B cell (primary cell): ENCODE data around the gene MYH10. TPM values are rescaled to one million over a fixed set of nuclear protein-coding genes. Genes with fewer than 3 reads are reported as not detected.

Experiments
- ATAC-seq: fragments of 200-7000 bp; cut with Tn5 transposase; one replicate; pipeline ENCODE4 v1.10.0; 2021; ENCODE audit warnings: low read depth, mild to moderate bottlenecking, moderate number of reproducible peaks, moderate library complexity
- CTCF ChIA-PET: fragments of 350-600 bp; sonication (Branson Sonifier 250); formaldehyde crosslinking; loops from one replicate; lab custom pipeline; 2021; ENCODE audit warnings: antibody characterized with exemption, inconsistent platforms; lab: Charles Lee
- POLR2A ChIA-PET: fragments of 350-600 bp; sonication (Branson Sonifier 250); formaldehyde crosslinking; loops from one replicate; lab custom pipeline; 2021; ENCODE audit warnings: antibody characterized with exemption; lab: Charles Lee
- DNase-seq: peaks from one replicate; pipeline ENCODE4 v3.0.0; 2013
- H2AFZ ChIP-seq: 2 replicates; pipeline ENCODE4 v1.6.1; 2012; ENCODE audit warnings: mild to moderate bottlenecking, low read depth, low read length; ENCODE audit not compliant: insufficient read depth, poor library complexity, severe bottlenecking
- H3K27ac ChIP-seq, 2 donors: 1 replicate in 1 of 2; 2 replicates in 1 of 2; pipeline ENCODE4 v1.5.1; 2012 to 2013; ENCODE audit warnings: low read length in 2 of 2, mild to moderate bottlenecking in 2 of 2, moderate library complexity in 1 of 2
- H3K27me3 ChIP-seq, 4 experiments: fragments of 200-600 bp in 1 of 4; sonication (generic) in 1 of 4; replicated peaks in 1 of 4; 1 replicate in 2 of 4; 2 replicates in 2 of 4; pipeline versions ENCODE4 v1.6.1 to v1.7.0; 2013 to 2016; ENCODE audit warnings: low read length in 3 of 4, mild to moderate bottlenecking in 2 of 4, mixed read lengths in 1 of 4, moderate library complexity in 1 of 4; ENCODE audit not compliant: insufficient read depth in 4 of 4, control insufficient read depth in 3 of 4; ENCODE audit errors: control extremely low read depth in 1 of 4
- H3K36me3 ChIP-seq, 2 experiments: replicated peaks in 1 of 2; 1 replicate in 1 of 2; 2 replicates in 1 of 2; pipeline versions ENCODE4 v1.6.1 to v1.7.1; 2013; ENCODE audit warnings: low read length in 1 of 2; ENCODE audit not compliant: insufficient read depth in 2 of 2, control insufficient read depth in 1 of 2; ENCODE audit errors: control extremely low read depth in 1 of 2, extremely low read depth in 1 of 2
- H3K4me1 ChIP-seq, 2 donors: fragments of 200-600 bp in 1 of 2; sonication (generic) in 1 of 2; 1 replicate in 1 of 2; 2 replicates in 1 of 2; pipeline versions ENCODE4 v1.5.1 to v1.6.1; 2013 to 2017; ENCODE audit warnings: low read length in 2 of 2; ENCODE audit not compliant: control insufficient read depth in 2 of 2, insufficient read depth in 2 of 2
- H3K4me2 ChIP-seq: replicated peaks from 2 replicates; pipeline ENCODE3; 2012; ENCODE audit warnings: mild to moderate bottlenecking, low read depth, low read length; ENCODE audit not compliant: poor library complexity, severe bottlenecking
- H3K4me3 ChIP-seq, 5 experiments: fragments of 200-600 bp in 1 of 5; sonication (generic) in 1 of 5; 1 replicate in 3 of 5; 2 replicates in 2 of 5; pipeline versions ENCODE4 v1.5.1 to v1.7.0; 2011 to 2016; ENCODE audit warnings: low read length in 4 of 5, mild to moderate bottlenecking in 4 of 5, low read depth in 2 of 5, control low read depth in 1 of 5, moderate library complexity in 1 of 5; ENCODE audit not compliant: insufficient read depth in 1 of 5; ENCODE audit errors: control extremely low read depth in 1 of 5, extremely low read depth in 1 of 5
- H3K79me2 ChIP-seq: fragments of 200-600 bp; sonication (generic); one replicate; pipeline ENCODE4 v1.6.0; 2016; ENCODE audit warnings: low read length; ENCODE audit not compliant: control insufficient read depth, insufficient read depth
- H3K9ac ChIP-seq: fragments of 200-600 bp; sonication (generic); 2 replicates; pipeline ENCODE4 v1.6.1; 2017; ENCODE audit warnings: mild to moderate bottlenecking, low read length, moderate library complexity
- H3K9me3 ChIP-seq, 3 donors: one replicate each; pipeline versions ENCODE4 v1.6.1 to v1.7.1; 2013; ENCODE audit warnings: low read length in 2 of 3; ENCODE audit not compliant: control insufficient read depth in 2 of 3, insufficient read depth in 1 of 3; ENCODE audit errors: control extremely low read depth in 1 of 3
- H4K20me1 ChIP-seq: 2 replicates; pipeline ENCODE4 v1.6.0; 2012; ENCODE audit warnings: mild to moderate bottlenecking, low read length; ENCODE audit not compliant: insufficient read depth, control insufficient read depth, poor library complexity, severe bottlenecking
- H3K27ac Mint-ChIP-seq: one replicate; pipeline ENCODE4 v1.8.0; 2021; ENCODE audit warnings: mixed read lengths
- H3K27me3 Mint-ChIP-seq: one replicate; pipeline ENCODE4 v1.8.0; 2021; ENCODE audit warnings: mixed read lengths
- H3K4me1 Mint-ChIP-seq: one replicate; pipeline ENCODE4 v1.8.0; 2021; ENCODE audit warnings: mixed read lengths
- H3K4me3 Mint-ChIP-seq: one replicate; pipeline ENCODE4 v1.8.0; 2021; ENCODE audit warnings: mixed read lengths
- H3K9me3 Mint-ChIP-seq: one replicate; pipeline ENCODE4 v1.8.0; 2022; ENCODE audit warnings: mixed read lengths; ENCODE audit not compliant: insufficient read depth
- EZH2 ChIP-seq: IDR thresholded peaks from 2 replicates; pipeline ENCODE4 v1.6.1; 2012; ENCODE audit warnings: borderline replicate concordance, low read depth, mild to moderate bottlenecking, moderate library complexity, low read length; ENCODE audit not compliant: insufficient read depth, poor library complexity, severe bottlenecking
- WGBS: methylation state at CpG from one replicate; pipeline ENCODE4 v1.1.5; 2013; ENCODE audit warnings: missing lambda C conversion rate; ENCODE audit not compliant: insufficient coverage; 5-methylcytosine and 5-hydroxymethylcytosine counted together
- intact Hi-C: fragments of 100-400 bp; cut with micrococcal nuclease; formaldehyde crosslinking; loops from one replicate; pipeline ENCODE4 v1.10.0; 2022
- polyA plus RNA-seq: library from polyadenylated mRNA; depleted of rRNA; stranded (reverse); fragments of >200 nt; gene quantifications from 2 replicates; pipeline ENCODE4 v1.2.3, GENCODE V29; 2012
- total RNA-seq, 2 donors: library from RNA; stranded (reverse); fragments of 120-200 nt in 1 of 2; gene quantifications; 1 replicate in 1 of 2; 2 replicates in 1 of 2; pipeline versions ENCODE4 v1.2.3 to v1.2.4, GENCODE V29; 2013 to 2022
- TF ChIP-seq, protein P1 (sequence below): fragments of 200-600 bp; IDR thresholded peaks from one replicate; pipeline ENCODE4 v1.8.0; 2022; ENCODE audit warnings: antibody characterized with exemption, mild to moderate bottlenecking

The MYH10 gene
- total and polyA plus RNA-seq, 2 donors (not counting 1 experiment from before 2014, with no cell fraction given) = 0.04 to 1.7 TPM

DNA sequence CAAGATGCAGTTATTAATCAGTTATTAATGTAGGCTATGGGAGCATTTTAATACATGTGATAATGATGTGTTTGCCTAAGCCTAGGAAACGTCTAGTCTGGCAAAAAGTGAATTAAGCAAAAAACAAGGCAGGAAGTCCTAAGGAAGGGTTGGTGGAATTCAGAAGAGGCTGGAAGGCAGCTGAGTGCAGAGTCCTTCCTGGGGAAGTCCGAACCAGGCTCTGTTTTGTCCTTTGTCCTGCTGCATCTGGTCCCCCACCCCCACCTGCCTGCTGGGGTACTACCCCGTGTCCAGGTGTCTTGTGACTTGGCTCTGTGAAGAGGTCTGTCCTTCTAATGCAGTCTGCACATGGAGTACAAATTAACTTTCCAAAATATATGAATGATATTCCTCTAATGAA is 1.5 kb upstream of the MYH10 start:
- Histone ChIP-seq H3K9ac (no peak overlapping the region), H3K4me2 (no peak overlapping the region), H3K4me3 (no peak overlapping the region), H4K20me1 (no peaks in the 10 kb centered on the region), H3K4me1 (peaks cover 17 to 23% of the 10 kb centered on the region in 2 donors), H3K27me3 (peaks cover 0 to 37% (median 28%) of the 10 kb centered on the region in 4 experiments), H3K79me2 (no peaks in the 10 kb centered on the region), H3K36me3 (no peaks in the 10 kb centered on the region), H2AFZ (no peak overlapping the region), H3K9me3 (peaks cover 0 to 7% (median 0%) of the 10 kb centered on the region in 3 donors), H3K27ac (no peak overlapping the region)
- intact Hi-C loops = loop anchor here (5.0 to 10.0 kb wide), 2 partner anchors 195 to 943 kb away; partner anchors contain the start of genes CFAP52, NDEL1 and STX8
- peak; percentile 23 for DNase-seq
- H3K4me1 Mint-ChIP-seq = peaks cover 21% of the 10 kb centered on the region
- ChIA-PET POLR2A (no interaction called here), CTCF (no interaction called here)
- no peak for TF ChIP-seq EZH2
- TF ChIP-seq, protein P1, sequence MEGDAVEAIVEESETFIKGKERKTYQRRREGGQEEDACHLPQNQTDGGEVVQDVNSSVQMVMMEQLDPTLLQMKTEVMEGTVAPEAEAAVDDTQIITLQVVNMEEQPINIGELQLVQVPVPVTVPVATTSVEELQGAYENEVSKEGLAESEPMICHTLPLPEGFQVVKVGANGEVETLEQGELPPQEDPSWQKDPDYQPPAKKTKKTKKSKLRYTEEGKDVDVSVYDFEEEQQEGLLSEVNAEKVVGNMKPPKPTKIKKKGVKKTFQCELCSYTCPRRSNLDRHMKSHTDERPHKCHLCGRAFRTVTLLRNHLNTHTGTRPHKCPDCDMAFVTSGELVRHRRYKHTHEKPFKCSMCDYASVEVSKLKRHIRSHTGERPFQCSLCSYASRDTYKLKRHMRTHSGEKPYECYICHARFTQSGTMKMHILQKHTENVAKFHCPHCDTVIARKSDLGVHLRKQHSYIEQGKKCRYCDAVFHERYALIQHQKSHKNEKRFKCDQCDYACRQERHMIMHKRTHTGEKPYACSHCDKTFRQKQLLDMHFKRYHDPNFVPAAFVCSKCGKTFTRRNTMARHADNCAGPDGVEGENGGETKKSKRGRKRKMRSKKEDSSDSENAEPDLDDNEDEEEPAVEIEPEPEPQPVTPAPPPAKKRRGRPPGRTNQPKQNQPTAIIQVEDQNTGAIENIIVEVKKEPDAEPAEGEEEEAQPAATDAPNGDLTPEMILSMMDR = no peak
- ATAC-seq = no peak
- 20% methylated on average over 2 of the region's 3 CpGs for WGBS
- H3K27ac Mint-ChIP-seq = no peak overlapping the region
- H3K27me3 Mint-ChIP-seq = peaks cover 54% of the 10 kb centered on the region
- no peaks in the 10 kb centered on the region for H3K9me3 Mint-ChIP-seq
- peak overlapping the region; percentile 23 for H3K4me3 Mint-ChIP-seq

DNA sequence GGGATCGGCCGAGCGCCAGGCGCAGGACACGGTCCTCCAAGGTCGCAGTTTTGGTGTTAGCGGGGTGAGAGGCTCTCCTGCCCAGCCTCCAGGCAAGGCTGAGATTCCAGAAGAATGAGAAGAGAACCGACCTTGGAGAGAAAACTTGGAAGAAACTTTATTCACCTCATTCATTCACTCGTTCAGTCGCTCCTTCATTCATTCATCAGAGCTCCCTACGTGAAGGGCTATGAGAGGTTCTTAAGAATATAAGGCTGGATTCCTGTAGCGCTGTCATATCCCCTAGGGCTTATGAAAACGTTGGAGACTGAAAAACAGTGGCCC is 991 bp upstream of the MYH10 start:
- no peak overlapping the region for H3K27ac ChIP-seq
- Mint-ChIP-seq H3K27ac (no peak overlapping the region), H3K4me1 (peaks cover 21% of the 10 kb centered on the region), H3K27me3 (peaks cover 51% of the 10 kb centered on the region), H3K4me3 (peak overlapping the region; percentile 97), H3K9me3 (no peaks in the 10 kb centered on the region)
- H3K4me2 ChIP-seq = peak overlapping the region; percentile 100
- peaks cover 17 to 23% of the 10 kb centered on the region in 2 donors for H3K4me1 ChIP-seq
- ChIA-PET POLR2A (no interaction called here), CTCF (no interaction called here)
- intact Hi-C loops = loop anchor here (5.0 to 10.0 kb wide), 2 partner anchors 194 to 943 kb away; partner anchors contain the start of genes CFAP52, NDEL1 and STX8
- peak overlapping the region in 4 of 5 experiments; percentile 63 to 85 (median 70) for H3K4me3 ChIP-seq
- peaks cover 0 to 37% (median 32%) of the 10 kb centered on the region in 4 experiments for H3K27me3 ChIP-seq
- ATAC-seq (no peak), DNase-seq (no peak)
- no peaks in the 10 kb centered on the region for H3K79me2 ChIP-seq
- no peaks in the 10 kb centered on the region for H4K20me1 ChIP-seq
- H3K9ac ChIP-seq = peak overlapping the region; percentile 86
- no peaks in the 10 kb centered on the region for H3K36me3 ChIP-seq
- TF ChIP-seq EZH2 = no peak
- TF ChIP-seq, protein P1 = no peak
- H3K9me3 ChIP-seq = peaks cover 0 to 7% (median 0%) of the 10 kb centered on the region in 3 donors
- peak overlapping the region; percentile 84 for H2AFZ ChIP-seq
- 0% methylated on average over 3 of the region's 13 CpGs for WGBS
